CD4-positive, CD25-positive, alpha-beta regulatory T cell (primary cell): ENCODE measurements around the gene TUBB4B. TPM values are rescaled to one million over a fixed set of nuclear protein-coding genes. Genes with fewer than 3 reads are reported as not detected.

Experiments
- ATAC-seq, 2 donors: fragments of 150-1000 bp; cut with Tn5 transposase; one replicate each; pipeline ENCODE4 v1.10.0; 2021; ENCODE audit warnings: low read depth in 2 of 2, moderate number of reproducible peaks in 2 of 2, moderate library complexity in 1 of 2
- DNase-seq, 3 donors: peaks; one replicate each; pipeline versions ENCODE4 v3.0.0 to v3.0.0-alpha.2; 2012 to 2022; ENCODE audit warnings: mixed read lengths in 1 of 3
- H3K27ac ChIP-seq: one replicate; pipeline ENCODE4 v1.7.0; 2013; ENCODE audit warnings: mild to moderate bottlenecking, low read length; ENCODE audit not compliant: insufficient read depth, poor library complexity, severe bottlenecking
- H3K27me3 ChIP-seq: one replicate; pipeline ENCODE4 v1.7.0; 2013; ENCODE audit warnings: low read length; ENCODE audit not compliant: control insufficient read depth, insufficient read depth
- H3K36me3 ChIP-seq: one replicate; pipeline ENCODE4 v1.7.0; 2013; ENCODE audit warnings: mild to moderate bottlenecking, low read length, moderate library complexity; ENCODE audit not compliant: control insufficient read depth, insufficient read depth
- H3K4me1 ChIP-seq: 2 replicates; pipeline ENCODE4 v1.7.0; 2013; ENCODE audit warnings: mild to moderate bottlenecking, low read length; ENCODE audit not compliant: insufficient read depth, control insufficient read depth, poor library complexity, severe bottlenecking
- H3K4me3 ChIP-seq: one replicate; pipeline ENCODE4 v1.7.0; 2013; ENCODE audit warnings: low read depth, mild to moderate bottlenecking, low read length, moderate library complexity
- H3K9me3 ChIP-seq, 2 experiments: 1 replicate in 1 of 2; 2 replicates in 1 of 2; pipeline ENCODE4 v1.7.0; 2013; ENCODE audit warnings: low read length in 2 of 2, mild to moderate bottlenecking in 1 of 2, moderate library complexity in 1 of 2; ENCODE audit not compliant: control insufficient read depth in 2 of 2
- H3K27ac Mint-ChIP-seq, 3 donors: one replicate each; pipeline ENCODE4 v1.8.0; 2020 to 2022; ENCODE audit warnings: mild to moderate bottlenecking in 3 of 3, mixed read lengths in 3 of 3, moderate library complexity in 2 of 3
- H3K27me3 Mint-ChIP-seq: one replicate; pipeline ENCODE4 v1.8.0; 2022; ENCODE audit warnings: mild to moderate bottlenecking, mixed read lengths
- H3K36me3 Mint-ChIP-seq: one replicate; pipeline ENCODE4 v1.8.0; 2020; ENCODE audit warnings: mixed read lengths
- H3K4me1 Mint-ChIP-seq, 4 donors: one replicate each; pipeline ENCODE4 v1.8.0; 2020 to 2022; ENCODE audit warnings: mixed read lengths in 4 of 4, mild to moderate bottlenecking in 1 of 4
- H3K4me3 Mint-ChIP-seq, 4 donors: one replicate each; pipeline ENCODE4 v1.8.0; 2020 to 2022; ENCODE audit warnings: mild to moderate bottlenecking in 4 of 4, mixed read lengths in 4 of 4, moderate library complexity in 3 of 4
- H3K9me3 Mint-ChIP-seq, 7 donors: one replicate each; pipeline ENCODE4 v1.8.0; 2020 to 2022; ENCODE audit warnings: mixed read lengths in 7 of 7, mild to moderate bottlenecking in 3 of 7, moderate library complexity in 2 of 7
- polyA plus RNA-seq, 4 donors: library from polyadenylated mRNA; unstranded; fragments of 300-500 nt; fragmentation: Illumina TruSeq; gene quantifications; one replicate each; pipeline ENCODE4 v1.2.3, GENCODE V29; 2021
- total RNA-seq: library from RNA; stranded (reverse); gene quantifications from one replicate; pipeline ENCODE4 v1.2.3, GENCODE V29; 2022

TUBB4B gene
- total and polyA plus RNA-seq, 5 donors from 2014 or later = 56.7 to 100 (median 72.9) TPM

DNA sequence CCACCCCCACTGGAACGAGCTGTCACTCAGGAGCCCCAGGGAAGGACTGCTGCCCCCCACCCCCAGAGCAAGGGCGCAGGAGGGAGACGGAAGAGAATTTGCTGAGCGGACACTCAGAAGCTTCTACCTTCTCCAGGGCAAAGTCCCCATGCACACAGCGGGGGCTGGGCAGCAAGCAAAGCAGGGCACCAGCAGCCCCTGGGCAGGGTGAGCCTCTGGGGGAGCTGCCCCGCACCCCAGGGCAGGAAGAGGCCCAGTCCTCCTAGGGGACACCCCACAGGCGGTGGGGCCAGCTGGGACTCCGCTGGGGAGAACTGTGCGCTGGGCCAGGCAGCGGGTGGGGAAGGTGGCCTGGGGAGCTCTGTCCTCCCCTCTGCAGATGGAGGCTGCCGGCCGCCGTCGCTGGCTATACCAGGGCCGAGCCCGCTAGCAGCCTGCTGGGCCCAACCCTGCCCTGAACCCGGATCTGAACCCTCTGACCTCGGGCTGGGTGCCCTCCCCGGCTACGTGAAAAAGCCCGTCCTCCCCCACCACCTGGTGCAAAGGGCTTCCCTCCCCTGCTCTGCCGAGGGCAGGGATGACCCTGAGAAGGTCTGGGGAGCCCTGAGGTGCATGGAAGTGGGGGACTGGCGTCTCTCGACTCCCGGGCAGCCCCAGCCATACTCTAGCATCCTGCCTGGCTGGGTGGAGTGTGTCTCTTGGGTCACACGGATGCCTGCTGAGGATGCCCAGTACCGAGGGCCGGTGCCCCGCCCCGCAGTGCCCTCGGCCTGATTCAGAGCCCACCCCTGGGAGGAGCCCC lies 11.0 kb upstream of the TUBB4B start:
- Mint-ChIP-seq H3K27ac (no peak overlapping the region), H3K27me3 (peaks cover 5% of the 10 kb centered on the region), H3K4me3 (no peak overlapping the region), H3K9me3 (no peaks in the 10 kb centered on the region), H3K4me1 (peaks cover 0 to 6% (median 3%) of the 10 kb centered on the region in 4 donors), H3K36me3 (no peaks in the 10 kb centered on the region)
- H3K4me3 ChIP-seq = no peak overlapping the region
- no peak overlapping the region for H3K27ac ChIP-seq
- no peak for DNase-seq
- peaks cover 4% of the 10 kb centered on the region for H3K4me1 ChIP-seq
- H3K9me3 ChIP-seq = no peaks in the 10 kb centered on the region
- no peaks in the 10 kb centered on the region for H3K36me3 ChIP-seq
- ATAC-seq = no peak
- H3K27me3 ChIP-seq = no peaks in the 10 kb centered on the region

- Histone ChIP-seq H3K27me3 (no peaks in the 10 kb centered on the region), H3K9me3 (no peaks in the 10 kb centered on the region), H3K36me3 (no peaks in the 10 kb centered on the region), H3K27ac (no peak within 1 kb of the TSS), H3K4me3 (no peak within 1 kb of the TSS), H3K4me1 (peaks cover 8% of the 10 kb centered on the region)
- peaks cover 5% of the 10 kb centered on the region for H3K27me3 Mint-ChIP-seq
- no peaks in the 10 kb centered on the region for H3K36me3 Mint-ChIP-seq
- DNase-seq (no peak), ATAC-seq (no peak)
- peaks cover 0 to 6% (median 3%) of the 10 kb centered on the region in 4 donors for H3K4me1 Mint-ChIP-seq
- H3K9me3 Mint-ChIP-seq = no peaks in the 10 kb centered on the region
- no peak within 1 kb of the TSS for H3K27ac Mint-ChIP-seq
- no peak within 1 kb of the TSS for H3K4me3 Mint-ChIP-seq
These were observed 10.2 kb upstream of the TUBB4B start, which contains the start of gene SLC34A3 for GRCh38 chr9:137230705-137231371. Gene SLC34A3, plus strand, starts transcription at chr9:137230901. Its CDS starts 802 bp downstream, at chr9:137231703.

GRCh38 chr9:137231372-137232039 lies 9.6 kb upstream of the TUBB4B start:
- no peak overlapping the region for H3K27ac Mint-ChIP-seq
- no peak for ATAC-seq

GRCh38 chr9:137232101-137232500 lies 9.0 kb upstream of the TUBB4B start:
- Mint-ChIP-seq H3K4me1 (peaks cover 0 to 9% (median 4%) of the 10 kb centered on the region in 4 donors), H3K9me3 (no peaks in the 10 kb centered on the region), H3K27me3 (peaks cover 5% of the 10 kb centered on the region), H3K27ac (no peak overlapping the region), H3K4me3 (no peak overlapping the region), H3K36me3 (no peaks in the 10 kb centered on the region)
- DNase-seq (no peak), ATAC-seq (no peak)
- no peaks in the 10 kb centered on the region for H3K36me3 ChIP-seq
- H3K4me3 ChIP-seq = no peak overlapping the region
- H3K4me1 ChIP-seq = peaks cover 21% of the 10 kb centered on the region
- H3K27ac ChIP-seq = no peak overlapping the region
- no peaks in the 10 kb centered on the region for H3K9me3 ChIP-seq
- H3K27me3 ChIP-seq = no peaks in the 10 kb centered on the region

More at GRCh38 chr9:137231372-137232039, 9.6 kb upstream of the TUBB4B start:
- Histone ChIP-seq H3K27ac (no peak overlapping the region), H3K27me3 (no peaks in the 10 kb centered on the region), H3K4me1 (peaks cover 15% of the 10 kb centered on the region), H3K4me3 (no peak overlapping the region), H3K36me3 (no peaks in the 10 kb centered on the region), H3K9me3 (no peaks in the 10 kb centered on the region)
- Mint-ChIP-seq H3K4me1 (peaks cover 0 to 6% (median 3%) of the 10 kb centered on the region in 4 donors), H3K4me3 (no peak overlapping the region), H3K27me3 (peaks cover 5% of the 10 kb centered on the region), H3K9me3 (no peaks in the 10 kb centered on the region), H3K36me3 (no peaks in the 10 kb centered on the region)
- DNase-seq = no peak

DNA sequence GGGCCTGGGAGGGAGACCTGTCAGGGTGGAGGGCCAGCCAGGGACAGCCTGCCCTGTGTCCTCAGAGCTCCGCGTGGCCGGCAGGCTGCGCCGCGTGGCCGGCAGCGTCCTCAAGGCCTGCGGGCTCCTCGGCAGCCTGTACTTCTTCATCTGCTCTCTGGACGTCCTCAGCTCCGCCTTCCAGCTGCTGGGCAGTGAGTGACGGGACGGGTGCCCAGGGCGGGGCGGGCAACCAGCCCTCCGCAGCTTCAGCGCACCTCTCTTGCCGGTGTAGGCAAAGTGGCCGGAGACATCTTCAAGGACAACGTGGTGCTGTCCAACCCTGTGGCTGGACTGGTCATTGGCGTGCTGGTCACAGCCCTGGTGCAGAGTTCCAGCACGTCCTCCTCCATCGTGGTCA lies 8.6 kb upstream of the TUBB4B start:
- no peaks in the 10 kb centered on the region for H3K36me3 ChIP-seq
- peaks cover 3% of the 10 kb centered on the region for H3K27me3 Mint-ChIP-seq
- no peak overlapping the region for H3K27ac Mint-ChIP-seq
- H3K4me3 ChIP-seq = no peak overlapping the region
- no peaks in the 10 kb centered on the region for H3K27me3 ChIP-seq
- peaks cover 0 to 10% (median 3%) of the 10 kb centered on the region in 4 donors for H3K4me1 Mint-ChIP-seq
- no peaks in the 10 kb centered on the region for H3K9me3 ChIP-seq
- DNase-seq (no peak), ATAC-seq (no peak)
- no peak overlapping the region for H3K4me3 Mint-ChIP-seq
- H3K9me3 Mint-ChIP-seq = no peaks in the 10 kb centered on the region
- no peaks in the 10 kb centered on the region for H3K36me3 Mint-ChIP-seq
- peaks cover 22% of the 10 kb centered on the region for H3K4me1 ChIP-seq
- H3K27ac ChIP-seq = no peak overlapping the region

DNA sequence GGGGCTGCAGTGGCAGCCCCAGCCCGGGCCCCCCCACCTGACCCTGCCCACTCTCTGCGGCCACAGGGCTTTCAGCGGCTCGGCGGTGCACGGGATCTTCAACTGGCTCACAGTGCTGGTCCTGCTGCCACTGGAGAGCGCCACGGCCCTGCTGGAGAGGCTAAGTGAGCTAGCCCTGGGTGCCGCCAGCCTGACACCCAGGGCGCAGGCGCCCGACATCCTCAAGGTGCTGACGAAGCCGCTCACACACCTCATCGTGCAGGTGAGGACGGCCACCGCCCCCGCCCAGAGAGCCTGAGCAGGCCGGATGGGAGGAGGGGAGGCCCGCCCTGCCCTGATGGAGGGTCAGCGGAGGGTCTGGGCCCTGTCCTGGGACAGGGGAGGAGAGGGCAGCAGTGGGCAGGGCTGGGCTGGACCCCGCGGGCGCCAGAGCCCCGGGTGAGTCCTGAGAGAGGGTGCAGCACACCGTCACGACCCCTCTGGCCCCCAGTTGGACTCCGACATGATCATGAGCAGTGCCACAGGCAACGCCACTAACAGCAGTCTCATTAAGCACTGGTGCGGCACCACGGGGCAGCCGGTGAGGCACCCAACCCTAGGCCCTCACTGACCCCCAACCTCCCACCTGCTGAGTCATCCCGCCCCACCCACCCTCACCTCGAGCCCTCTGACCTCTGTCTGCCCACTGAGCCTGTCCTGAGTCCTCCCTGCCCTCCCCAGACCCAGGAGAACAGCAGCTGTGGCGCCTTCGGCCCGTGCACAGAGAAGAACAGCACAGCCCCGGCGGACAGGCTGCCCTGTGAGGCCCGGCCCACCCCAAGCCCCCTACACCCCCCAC lies 7.7 kb upstream of the TUBB4B start:
- ATAC-seq = no peak
- Mint-ChIP-seq H3K36me3 (no peaks in the 10 kb centered on the region), H3K4me1 (peaks cover 0 to 10% (median 0%) of the 10 kb centered on the region in 4 donors), H3K27me3 (no peaks in the 10 kb centered on the region), H3K9me3 (no peaks in the 10 kb centered on the region), H3K4me3 (no peak overlapping the region), H3K27ac (no peak overlapping the region)
- H3K4me3 ChIP-seq = no peak overlapping the region
- H3K27me3 ChIP-seq = no peaks in the 10 kb centered on the region
- no peak overlapping the region for H3K27ac ChIP-seq
- no peaks in the 10 kb centered on the region for H3K36me3 ChIP-seq
- DNase-seq = no peak
- peaks cover 25% of the 10 kb centered on the region for H3K4me1 ChIP-seq
- no peaks in the 10 kb centered on the region for H3K9me3 ChIP-seq

DNA sequence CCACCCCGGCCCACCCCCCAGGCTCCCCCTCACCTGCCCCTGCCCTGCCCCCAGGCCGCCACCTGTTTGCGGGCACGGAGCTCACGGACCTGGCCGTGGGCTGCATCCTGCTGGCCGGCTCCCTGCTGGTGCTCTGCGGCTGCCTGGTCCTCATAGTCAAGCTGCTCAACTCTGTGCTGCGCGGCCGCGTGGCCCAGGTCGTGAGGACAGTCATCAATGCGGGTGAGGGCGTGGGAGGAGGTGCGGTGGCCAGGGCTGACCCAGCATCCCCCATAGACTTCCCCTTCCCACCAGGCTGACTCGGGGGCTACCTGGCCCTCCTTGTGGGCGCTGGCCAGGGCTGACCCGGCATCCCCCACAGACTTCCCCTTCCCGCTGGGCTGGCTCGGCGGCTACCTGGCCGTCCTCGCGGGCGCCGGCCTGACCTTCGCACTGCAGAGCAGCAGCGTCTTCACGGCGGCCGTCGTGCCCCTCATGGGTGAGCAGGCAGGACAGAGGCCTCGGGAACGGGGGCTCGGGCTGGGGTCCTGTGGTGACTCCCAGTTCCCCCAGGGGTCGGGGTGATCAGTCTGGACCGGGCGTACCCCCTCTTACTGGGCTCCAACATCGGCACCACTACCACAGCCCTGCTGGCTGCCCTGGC lies 6.9 kb upstream of the TUBB4B start:
- DNase-seq (no peak), ATAC-seq (no peak)
- Mint-ChIP-seq H3K36me3 (no peaks in the 10 kb centered on the region), H3K27ac (no peak overlapping the region), H3K27me3 (no peaks in the 10 kb centered on the region), H3K4me1 (peaks cover 0 to 16% (median 0%) of the 10 kb centered on the region in 4 donors), H3K9me3 (no peaks in the 10 kb centered on the region), H3K4me3 (no peak overlapping the region)
- Histone ChIP-seq H3K9me3 (no peaks in the 10 kb centered on the region), H3K27ac (no peak overlapping the region), H3K27me3 (no peaks in the 10 kb centered on the region), H3K36me3 (no peaks in the 10 kb centered on the region), H3K4me1 (peaks cover 33% of the 10 kb centered on the region), H3K4me3 (no peak overlapping the region)
